ENCODE measurements around the gene NFATC2IP. TPM values are rescaled to one million over a fixed set of nuclear protein-coding genes. Genes with fewer than 3 reads are reported as not detected.
"Not testable (repeated sequence)": the region's sequence is repeated elsewhere in the genome, so short reads cannot be mapped to it uniquely, and the experiment has no call there.

The NFATC2IP gene
- total RNA-seq, 4 donors from 2014 or later: 32.1 to 34.5 (median 34.0) TPM

GRCh38 chr16:28998837-28999236 lies 48.1 kb downstream of the NFATC2IP start:
- TF ChIP-seq POLR2A (IDR thresholded peaks at IDR 0.05): no peak
- no peak for TF ChIP-seq CTCF (IDR thresholded peaks at IDR 0.05)
- TF ChIP-seq EP300 (IDR thresholded peaks at IDR 0.05): no peak

DNA sequence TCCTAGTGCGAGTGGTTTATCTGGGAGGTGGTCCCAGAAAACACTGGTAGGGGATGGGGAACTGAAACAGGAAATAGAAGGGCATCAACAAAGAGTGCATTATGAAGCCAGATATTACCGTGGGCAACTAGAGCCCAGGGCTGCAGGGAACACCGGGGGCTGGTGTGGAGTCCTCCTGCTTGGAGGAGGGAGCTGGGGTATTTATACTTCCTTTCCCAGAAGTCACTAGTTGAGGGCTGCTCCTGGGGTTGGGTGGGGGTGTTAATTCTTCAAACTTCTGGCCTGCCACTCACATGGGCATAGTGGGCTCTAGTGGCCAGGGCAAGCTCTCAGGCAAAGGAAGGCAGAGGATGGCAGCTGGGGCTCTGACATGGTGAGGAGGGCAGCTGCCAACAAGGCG lies 48.8 kb downstream of the NFATC2IP start:
- DNase-seq (ENCODE audit: low spot score in 2 of 2): no peak

More at GRCh38 chr16:28998837-28999236, 48.1 kb downstream of the NFATC2IP start:
- no peak overlapping the region for H3K4me3 ChIP-seq
- 68 to 89% methylated on average over 3 of the region's 3 CpGs for WGBS, 2 donors
- no peak for DNase-seq (ENCODE audit: low spot score in 2 of 2)
- H3K36me3 ChIP-seq: no peaks in the 10 kb centered on the region
- no peak overlapping the region for H3K27ac ChIP-seq
- H3K27me3 ChIP-seq: no peaks in the 10 kb centered on the region
- H3K4me1 ChIP-seq: no peaks in the 10 kb centered on the region
- no peaks in the 10 kb centered on the region for H3K9me3 ChIP-seq

GRCh38 chr16:29000019-29000418 lies 49.3 kb downstream of the NFATC2IP start:
- WGBS, 2 donors: 84% methylated on average over 2 of the region's 2 CpGs
- TF ChIP-seq CTCF (IDR thresholded peaks at IDR 0.05) (no peak), EP300 (IDR thresholded peaks at IDR 0.05) (no peak), POLR2A (IDR thresholded peaks at IDR 0.05) (no peak)
- Histone ChIP-seq H3K36me3 (no peaks in the 10 kb centered on the region), H3K27ac (no peak overlapping the region), H3K4me3 (no peak overlapping the region), H3K4me1 (no peaks in the 10 kb centered on the region), H3K9me3 (no peaks in the 10 kb centered on the region), H3K27me3 (no peaks in the 10 kb centered on the region)
- DNase-seq (ENCODE audit: low spot score in 2 of 2): no peak

More for the DNA sequence above, 48.8 kb downstream of the NFATC2IP start:
- Histone ChIP-seq H3K27me3 (no peaks in the 10 kb centered on the region), H3K4me3 (no peak overlapping the region), H3K27ac (no peak overlapping the region), H3K36me3 (no peaks in the 10 kb centered on the region), H3K9me3 (no peaks in the 10 kb centered on the region), H3K4me1 (no peaks in the 10 kb centered on the region)
- WGBS, 2 donors: 54 to 66% methylated on average over 4 of the region's 4 CpGs
- no peak for TF ChIP-seq POLR2A (IDR thresholded peaks at IDR 0.05)
- TF ChIP-seq EP300 (IDR thresholded peaks at IDR 0.05): no peak
- TF ChIP-seq CTCF (IDR thresholded peaks at IDR 0.05): no peak

- not testable (repeated sequence) for H3K9me3 ChIP-seq; H3K4me1 ChIP-seq; DNase-seq (ENCODE audit: low spot score in 2 of 2); H3K4me3 ChIP-seq; H3K36me3 ChIP-seq; H3K27ac ChIP-seq; H3K27me3 ChIP-seq
- WGBS, 2 donors: 70% methylated on average over 9 of the region's 9 CpGs
Observed at GRCh38 chr16:29004496-29005139, 53.9 kb downstream of the NFATC2IP start.

GRCh38 chr16:29007730-29008593 lies 57.2 kb downstream of the NFATC2IP start:
- Histone ChIP-seq H3K9me3 (no peaks in the 10 kb centered on the region), H3K27ac (no peak overlapping the region), H3K4me3 (no peak overlapping the region), H3K4me1 (no peaks in the 10 kb centered on the region), H3K36me3 (no peaks in the 10 kb centered on the region), H3K27me3 (no peaks in the 10 kb centered on the region)
- TF ChIP-seq EP300 (IDR thresholded peaks at IDR 0.05): no peak
- no peak for TF ChIP-seq POLR2A (IDR thresholded peaks at IDR 0.05)
- TF ChIP-seq CTCF (IDR thresholded peaks at IDR 0.05): no peak
- no peak for DNase-seq (ENCODE audit: low spot score in 2 of 2)
- 76 to 81% methylated on average over 9 to 10 of the region's 10 CpGs for WGBS, 2 donors

Measured in tibial nerve (tissue), 4 donors.